ENCODE measurements around the gene ZC3H10.
"Not testable (repeated sequence)": the region's sequence is repeated elsewhere in the genome, so short reads cannot be mapped to it uniquely, and the experiment has no call there.

The ZC3H10 gene

GRCh38 chr12:56117778-56118687, at the start of gene ZC3H10:
TSS of gene ZC3H10 (plus strand) at chr12:56118266. CDS start at chr12:56120563, 2,297 bp downstream.
- peak; percentile 94 for ATAC-seq

GRCh38 chr12:56071648-56072047, 46.4 kb upstream of the ZC3H10 start:
- no peak for DNase-seq
- ATAC-seq: no peak

More at GRCh38 chr12:56117778-56118687, at the start of gene ZC3H10:
- peak; percentile 98 for DNase-seq

- DNase-seq (no peak), ATAC-seq (no peak)
Observed at GRCh38 chr12:56074396-56074795, 43.7 kb upstream of the ZC3H10 start.

- DNase-seq, ATAC-seq: not testable (repeated sequence)
Observed at GRCh38 chr12:56077966-56078365, 40.1 kb upstream of the ZC3H10 start.

GRCh38 chr12:56078427-56078826, 39.6 kb upstream of the ZC3H10 start:
- DNase-seq (no peak), ATAC-seq (no peak)

GRCh38 chr12:56078931-56079722, 38.9 kb upstream of the ZC3H10 start:
- ATAC-seq (peak; percentile 51), DNase-seq (peak; percentile 70)

GRCh38 chr12:56079723-56080555, 38.1 kb upstream of the ZC3H10 start, which contains the start of gene ERBB3:
TSS of gene ERBB3 (plus strand) at chr12:56080165. CDS start at chr12:56080301, 136 bp downstream.
- peak; percentile 91 for ATAC-seq
- DNase-seq: peak; percentile 74

GRCh38 chr12:56080556-56081138, 37.4 kb upstream of the ZC3H10 start:
- no peak for DNase-seq
- ATAC-seq: no peak

- ATAC-seq: no peak
- DNase-seq: no peak
Observed at GRCh38 chr12:56081393-56082347, 36.4 kb upstream of the ZC3H10 start.

GRCh38 chr12:56082382-56082781, 35.7 kb upstream of the ZC3H10 start:
- DNase-seq (no peak), ATAC-seq (no peak)

- ATAC-seq: no peak
Observed at GRCh38 chr12:56082967-56083366, 35.1 kb upstream of the ZC3H10 start.

GRCh38 chr12:56084958-56085543, 33.0 kb upstream of the ZC3H10 start:
- peak; percentile 42 for ATAC-seq
- peak; percentile 64 for DNase-seq

More at GRCh38 chr12:56082967-56083366, 35.1 kb upstream of the ZC3H10 start:
- DNase-seq: no peak

GRCh38 chr12:56086096-56086495, 32.0 kb upstream of the ZC3H10 start:
- no peak for DNase-seq
- ATAC-seq: no peak

- no peak for ATAC-seq
- DNase-seq: no peak
Observed at GRCh38 chr12:56086608-56087007, 31.5 kb upstream of the ZC3H10 start.

- DNase-seq (no peak), ATAC-seq (no peak)
Observed at GRCh38 chr12:56087220-56087619, 30.8 kb upstream of the ZC3H10 start.

GRCh38 chr12:56097738-56098137, 20.3 kb upstream of the ZC3H10 start:
- DNase-seq (no peak), ATAC-seq (no peak)

- DNase-seq (no peak), ATAC-seq (no peak)
Observed at GRCh38 chr12:56098592-56098991, 19.5 kb upstream of the ZC3H10 start.

- ATAC-seq: no peak
Observed at GRCh38 chr12:56099787-56100186, 18.3 kb upstream of the ZC3H10 start.

GRCh38 chr12:56101045-56101444, 17.0 kb upstream of the ZC3H10 start:
- DNase-seq (no peak), ATAC-seq (no peak)

More at GRCh38 chr12:56099787-56100186, 18.3 kb upstream of the ZC3H10 start:
- DNase-seq: no peak

GRCh38 chr12:56102683-56103065, 15.4 kb upstream of the ZC3H10 start:
- ATAC-seq: no peak
- DNase-seq: no peak
